Lung microvascular endothelial cell (primary cell): Measurements from ENCODE around the gene EIF4G2. TPM values are rescaled to one million over a fixed set of nuclear protein-coding genes. Genes with fewer than 3 reads are reported as not detected.

ENCODE experiments used
- DNase-seq, 2 donors: peaks; one replicate each; pipeline versions ENCODE4 v3.0.0 to v3.0.0-alpha.2; 2010; ENCODE audit warnings: low read depth in 2 of 2
- total RNA-seq: library from RNA; depleted of rRNA; stranded (reverse); fragments of >200 nt; gene quantifications from 2 replicates; pipeline ENCODE4 v1.2.1, GENCODE V29; 2014

Gene EIF4G2
- total RNA-seq, 1 donor from 2014 or later = 647 TPM

GRCh38 chr11:10809373-10810160 is 841 bp upstream of the EIF4G2 start:
- DNase-seq = peak; percentile 32 to 83

GRCh38 chr11:10808235-10808552 is 532 bp downstream of the EIF4G2 start:
- DNase-seq = no peak

- DNase-seq = peak; percentile 66 to 70
Measured at GRCh38 chr11:10807493-10808234, 1.1 kb downstream of the EIF4G2 start.

GRCh38 chr11:10806206-10806605 is 2.5 kb downstream of the EIF4G2 start:
- no peak for DNase-seq

- no peak for DNase-seq
Measured at GRCh38 chr11:10805741-10806140, 3.0 kb downstream of the EIF4G2 start.

- DNase-seq = peak in 1 of 2 donors; percentile 46
Measured at GRCh38 chr11:10803676-10804075, 5.0 kb downstream of the EIF4G2 start.

- no peak for DNase-seq
Measured at GRCh38 chr11:10800292-10800691, 8.4 kb downstream of the EIF4G2 start.

- no peak for DNase-seq
Measured at GRCh38 chr11:10798330-10798928, 10.3 kb downstream of the EIF4G2 start.

- DNase-seq = no peak
Measured at GRCh38 chr11:10797531-10797930, 11.2 kb downstream of the EIF4G2 start.

- DNase-seq = no peak
Measured at GRCh38 chr11:10797001-10797400, 11.7 kb downstream of the EIF4G2 start.

DNA sequence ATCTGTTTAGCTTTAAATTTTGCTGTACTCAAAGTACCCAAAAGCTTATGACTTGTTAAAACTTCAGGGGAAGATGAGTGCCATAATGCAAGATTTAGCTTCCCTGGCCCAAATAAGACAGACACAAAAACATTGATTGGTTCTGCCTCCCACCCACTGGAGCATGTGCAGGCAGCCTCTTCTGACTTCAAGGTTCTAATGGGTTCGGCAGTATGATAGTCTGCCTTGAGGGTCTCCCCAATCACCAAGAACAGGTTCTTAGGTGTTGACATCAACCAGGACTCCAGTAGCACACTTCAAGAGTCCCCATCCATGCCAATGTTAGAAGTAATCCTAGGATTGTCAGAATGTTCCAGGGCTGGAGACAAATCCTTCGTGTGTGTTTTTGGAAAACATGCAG is 12.5 kb downstream of the EIF4G2 start:
- DNase-seq = no peak

- no peak for DNase-seq
Measured at GRCh38 chr11:10793470-10794255, 15.1 kb downstream of the EIF4G2 start.

GRCh38 chr11:10792385-10793068 is 16.2 kb downstream of the EIF4G2 start:
- DNase-seq = peak; percentile 77 to 83

DNA sequence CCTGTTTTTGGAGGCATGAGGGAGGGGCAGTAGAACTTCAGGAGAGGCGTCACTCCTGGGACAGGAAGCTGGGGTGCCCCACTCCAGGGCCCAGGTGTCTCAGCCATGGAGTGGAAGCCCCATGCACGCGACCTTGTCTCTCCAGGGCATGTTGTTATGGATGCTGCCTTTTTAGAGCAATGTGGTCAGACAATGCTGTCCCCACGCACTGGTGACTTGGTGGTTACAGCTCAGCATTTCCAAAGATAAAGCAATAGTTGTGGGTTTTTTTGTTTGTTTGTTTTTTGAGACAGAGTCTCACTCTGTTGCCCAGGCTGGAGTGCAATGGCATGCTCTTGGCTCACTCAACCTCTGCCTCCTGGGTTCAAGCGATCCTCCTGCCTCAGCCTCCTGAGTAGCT is 22.3 kb downstream of the EIF4G2 start:
- DNase-seq = no peak

GRCh38 chr11:10785146-10785474 is 23.6 kb downstream of the EIF4G2 start:
- no peak for DNase-seq

GRCh38 chr11:10784232-10785145 is 24.2 kb downstream of the EIF4G2 start:
- peak; percentile 64 to 68 for DNase-seq

DNA sequence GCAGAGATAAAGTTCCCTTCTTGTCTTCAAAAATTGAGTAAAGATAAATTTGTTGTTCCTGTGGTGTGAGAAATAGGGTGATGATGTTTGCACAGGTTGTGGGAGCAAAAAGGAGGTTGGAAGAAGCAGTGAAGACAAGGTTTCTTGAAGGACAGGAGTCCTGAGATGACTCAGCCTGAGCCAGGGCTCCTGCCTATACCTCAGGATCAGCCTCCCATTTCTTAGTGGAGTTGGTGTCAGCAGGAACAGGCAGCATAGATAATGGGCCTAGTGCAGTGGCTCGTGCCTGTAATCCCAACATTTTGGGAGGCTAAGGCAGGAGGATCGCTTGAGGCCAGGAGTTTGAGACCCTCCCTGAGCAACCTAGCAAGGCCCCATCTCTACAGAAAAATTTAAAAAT is 28.7 kb downstream of the EIF4G2 start:
- DNase-seq = no peak

DNA sequence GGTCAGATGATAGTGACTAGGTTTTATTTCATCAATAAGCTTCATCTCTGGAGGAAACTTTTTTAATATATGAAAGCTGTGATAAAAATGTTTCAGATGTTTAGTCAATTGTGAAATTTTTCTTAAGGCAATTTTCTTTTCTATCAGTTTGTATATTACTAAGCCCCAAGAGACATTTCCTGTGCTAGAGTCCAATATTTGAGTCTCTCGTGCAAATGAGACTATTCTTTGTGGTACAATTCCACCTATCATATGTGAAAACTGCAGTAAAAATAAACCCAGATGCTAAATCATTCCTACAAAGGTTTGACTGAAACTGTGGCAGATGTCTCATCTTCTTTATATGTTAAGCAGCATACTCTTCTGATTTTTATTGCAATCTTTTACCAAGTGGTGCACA is 29.6 kb downstream of the EIF4G2 start:
- no peak for DNase-seq

DNA sequence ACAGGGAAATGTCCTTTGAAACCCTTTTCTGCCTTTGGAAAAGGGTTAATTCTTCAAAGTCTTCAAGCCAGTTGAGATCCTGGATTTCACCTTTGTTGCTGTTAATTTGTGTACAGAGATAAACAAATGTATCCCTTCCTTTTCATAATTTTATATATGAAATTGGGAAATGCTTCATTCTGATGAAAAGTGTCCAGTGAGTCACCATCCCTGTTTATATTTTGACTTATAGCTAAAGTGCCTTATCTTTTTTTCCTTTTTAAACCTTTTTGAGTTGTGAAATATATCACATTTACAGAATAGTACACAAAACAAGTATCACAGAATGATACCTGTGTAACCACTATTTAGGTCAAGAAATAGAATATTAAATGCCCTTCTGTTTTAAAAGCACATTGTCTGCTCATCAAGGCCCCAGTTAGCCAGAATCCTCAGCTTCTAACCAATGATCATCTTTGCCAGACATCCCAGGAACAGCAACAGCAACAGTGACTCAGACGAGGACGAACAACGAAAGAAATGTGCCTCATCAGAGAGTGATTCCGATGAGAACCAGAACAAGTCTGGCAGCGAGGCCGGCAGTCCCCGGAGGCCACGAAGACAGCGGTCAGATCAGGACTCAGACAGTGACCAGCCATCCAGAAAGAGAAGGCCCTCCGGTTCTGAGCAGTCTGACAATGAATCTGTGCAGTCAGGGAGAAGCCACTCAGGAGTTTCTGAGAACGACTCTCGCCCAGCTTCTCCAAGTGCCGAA is 30.3 kb downstream of the EIF4G2 start:
- DNase-seq = peak in 1 of 2 donors; percentile 52

DNA sequence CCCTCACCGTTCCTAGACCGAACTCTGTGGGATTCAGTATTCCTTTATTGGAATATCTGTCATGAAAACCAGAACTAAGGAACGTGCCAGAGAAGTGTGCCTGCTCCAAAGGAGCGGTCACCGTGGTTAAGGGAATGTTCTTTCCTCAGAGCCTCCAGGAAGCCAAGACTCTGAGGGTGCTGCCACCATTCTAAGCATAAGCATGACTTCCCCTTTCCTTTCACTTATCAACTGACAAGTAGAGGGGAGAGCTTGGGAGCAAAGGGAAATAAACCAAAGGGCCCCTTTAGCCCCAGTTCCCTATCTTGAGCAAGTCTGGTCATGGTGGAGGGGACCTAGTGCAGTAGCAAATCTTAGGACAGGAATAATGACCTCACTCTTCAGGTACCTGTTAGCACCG is 30.9 kb downstream of the EIF4G2 start:
- no peak for DNase-seq
